ENCODE data around the gene ACTL7A.
"Not testable (repeated sequence)": the region's sequence is repeated elsewhere in the genome, so short reads cannot be mapped to it uniquely, and the experiment has no call there.

Gene ACTL7A

GRCh38 chr9:108867116-108867515, 5.0 kb downstream of the ACTL7A start:
- Mint-ChIP-seq H3K27me3 (no peaks in the 10 kb centered on the region), H3K27ac (ENCODE audit: low read depth) (no peak overlapping the region), H3K4me3 (no peak overlapping the region), H3K9me3 (no peaks in the 10 kb centered on the region), H3K4me1 (no peaks in the 10 kb centered on the region), H3K36me3 (ENCODE audit: insufficient read depth) (peaks cover 29% of the 10 kb centered on the region)
- ATAC-seq (replicated peaks; ENCODE audit: extremely low read depth, poor library complexity, severe bottlenecking) (no peak), DNase-seq (ENCODE audit: low spot score in 2 of 2) (no peak)

- peaks cover 32% of the 10 kb centered on the region for H3K36me3 Mint-ChIP-seq (ENCODE audit: insufficient read depth)
- no peak overlapping the region for H3K4me3 Mint-ChIP-seq
- H3K27me3 Mint-ChIP-seq: no peaks in the 10 kb centered on the region
- no peaks in the 10 kb centered on the region for H3K4me1 Mint-ChIP-seq
- H3K27ac Mint-ChIP-seq (ENCODE audit: low read depth): no peak overlapping the region
- DNase-seq (ENCODE audit: low spot score in 2 of 2) (no peak), ATAC-seq (replicated peaks; ENCODE audit: extremely low read depth, poor library complexity, severe bottlenecking) (no peak)
- no peaks in the 10 kb centered on the region for H3K9me3 Mint-ChIP-seq
Measured at GRCh38 chr9:108867829-108868228, 5.8 kb downstream of the ACTL7A start.

- Mint-ChIP-seq H3K27me3 (no peaks in the 10 kb centered on the region), H3K36me3 (ENCODE audit: insufficient read depth) (peaks cover 37% of the 10 kb centered on the region), H3K4me1 (no peaks in the 10 kb centered on the region), H3K27ac (ENCODE audit: low read depth) (no peak overlapping the region), H3K4me3 (no peak overlapping the region), H3K9me3 (no peaks in the 10 kb centered on the region)
- ATAC-seq (replicated peaks; ENCODE audit: extremely low read depth, poor library complexity, severe bottlenecking) (no peak), DNase-seq (ENCODE audit: low spot score in 2 of 2) (no peak)
Measured at GRCh38 chr9:108869092-108869725, 7.1 kb downstream of the ACTL7A start.

- Mint-ChIP-seq H3K36me3 (ENCODE audit: insufficient read depth) (peaks cover 68% of the 10 kb centered on the region), H3K4me3 (no peak overlapping the region), H3K4me1 (no peaks in the 10 kb centered on the region), H3K9me3 (no peaks in the 10 kb centered on the region), H3K27ac (ENCODE audit: low read depth) (no peak overlapping the region), H3K27me3 (no peaks in the 10 kb centered on the region)
- ATAC-seq (replicated peaks; ENCODE audit: extremely low read depth, poor library complexity, severe bottlenecking) (no peak), DNase-seq (ENCODE audit: low spot score in 2 of 2) (no peak)
Measured at GRCh38 chr9:108874058-108874788, 12.2 kb downstream of the ACTL7A start.

GRCh38 chr9:108876425-108876824, 14.4 kb downstream of the ACTL7A start:
- H3K4me3 Mint-ChIP-seq: no peak overlapping the region
- H3K27me3 Mint-ChIP-seq: no peaks in the 10 kb centered on the region
- no peaks in the 10 kb centered on the region for H3K4me1 Mint-ChIP-seq
- no peak for DNase-seq (ENCODE audit: low spot score in 2 of 2)
- no peaks in the 10 kb centered on the region for H3K9me3 Mint-ChIP-seq
- H3K36me3 Mint-ChIP-seq (ENCODE audit: insufficient read depth): peaks cover 73% of the 10 kb centered on the region
- ATAC-seq (replicated peaks; ENCODE audit: extremely low read depth, poor library complexity, severe bottlenecking): no peak
- no peak overlapping the region for H3K27ac Mint-ChIP-seq (ENCODE audit: low read depth)

GRCh38 chr9:108877524-108877923, 15.5 kb downstream of the ACTL7A start:
- peaks cover 70% of the 10 kb centered on the region for H3K36me3 Mint-ChIP-seq (ENCODE audit: insufficient read depth)
- no peak for DNase-seq (ENCODE audit: low spot score in 2 of 2)
- no peaks in the 10 kb centered on the region for H3K4me1 Mint-ChIP-seq
- H3K27me3 Mint-ChIP-seq: no peaks in the 10 kb centered on the region
- H3K27ac Mint-ChIP-seq (ENCODE audit: low read depth): no peak overlapping the region
- no peak for ATAC-seq (replicated peaks; ENCODE audit: extremely low read depth, poor library complexity, severe bottlenecking)
- H3K9me3 Mint-ChIP-seq: no peaks in the 10 kb centered on the region
- no peak overlapping the region for H3K4me3 Mint-ChIP-seq

GRCh38 chr9:108880738-108881316, 18.8 kb downstream of the ACTL7A start:
- no peak overlapping the region for H3K27ac Mint-ChIP-seq (ENCODE audit: low read depth)
- peaks cover 6% of the 10 kb centered on the region for H3K4me1 Mint-ChIP-seq
- H3K9me3 Mint-ChIP-seq: no peaks in the 10 kb centered on the region
- H3K4me3 Mint-ChIP-seq: no peak overlapping the region
- H3K27me3 Mint-ChIP-seq: no peaks in the 10 kb centered on the region
- H3K36me3 Mint-ChIP-seq (ENCODE audit: insufficient read depth): peaks cover 55% of the 10 kb centered on the region
- no peak for DNase-seq (ENCODE audit: low spot score in 2 of 2)
- no peak for ATAC-seq (replicated peaks; ENCODE audit: extremely low read depth, poor library complexity, severe bottlenecking)

GRCh38 chr9:108882052-108882888, 20.2 kb downstream of the ACTL7A start:
- no peaks in the 10 kb centered on the region for H3K9me3 Mint-ChIP-seq
- ATAC-seq (replicated peaks; ENCODE audit: extremely low read depth, poor library complexity, severe bottlenecking) (no peak), DNase-seq (ENCODE audit: low spot score in 2 of 2) (no peak)
- H3K27me3 Mint-ChIP-seq: no peaks in the 10 kb centered on the region
- no peak overlapping the region for H3K4me3 Mint-ChIP-seq
- H3K4me1 Mint-ChIP-seq: peaks cover 6% of the 10 kb centered on the region
- no peak overlapping the region for H3K27ac Mint-ChIP-seq (ENCODE audit: low read depth)
- H3K36me3 Mint-ChIP-seq (ENCODE audit: insufficient read depth): peaks cover 49% of the 10 kb centered on the region

GRCh38 chr9:108883085-108883484, 21.0 kb downstream of the ACTL7A start:
- Mint-ChIP-seq H3K27ac (ENCODE audit: low read depth) (no peak overlapping the region), H3K4me3 (no peak overlapping the region), H3K27me3 (no peaks in the 10 kb centered on the region), H3K4me1 (peaks cover 6% of the 10 kb centered on the region), H3K9me3 (no peaks in the 10 kb centered on the region), H3K36me3 (ENCODE audit: insufficient read depth) (peaks cover 46% of the 10 kb centered on the region)
- ATAC-seq (replicated peaks; ENCODE audit: extremely low read depth, poor library complexity, severe bottlenecking): no peak
- DNase-seq (ENCODE audit: low spot score in 2 of 2): no peak

GRCh38 chr9:108884701-108885100, 22.6 kb downstream of the ACTL7A start:
- H3K36me3 Mint-ChIP-seq (ENCODE audit: insufficient read depth): peaks cover 34% of the 10 kb centered on the region
- H3K27me3 Mint-ChIP-seq: no peaks in the 10 kb centered on the region
- DNase-seq (ENCODE audit: low spot score in 2 of 2) (no peak), ATAC-seq (replicated peaks; ENCODE audit: extremely low read depth, poor library complexity, severe bottlenecking) (no peak)
- no peak overlapping the region for H3K4me3 Mint-ChIP-seq
- no peaks in the 10 kb centered on the region for H3K9me3 Mint-ChIP-seq
- peaks cover 6% of the 10 kb centered on the region for H3K4me1 Mint-ChIP-seq
- no peak overlapping the region for H3K27ac Mint-ChIP-seq (ENCODE audit: low read depth)

GRCh38 chr9:108885643-108886348, 23.7 kb downstream of the ACTL7A start:
- no peaks in the 10 kb centered on the region for H3K27me3 Mint-ChIP-seq
- H3K4me3 Mint-ChIP-seq: no peak overlapping the region
- H3K9me3 Mint-ChIP-seq: no peaks in the 10 kb centered on the region
- no peak for DNase-seq (ENCODE audit: low spot score in 2 of 2)
- peaks cover 6% of the 10 kb centered on the region for H3K4me1 Mint-ChIP-seq
- peaks cover 38% of the 10 kb centered on the region for H3K36me3 Mint-ChIP-seq (ENCODE audit: insufficient read depth)
- no peak overlapping the region for H3K27ac Mint-ChIP-seq (ENCODE audit: low read depth)
- no peak for ATAC-seq (replicated peaks; ENCODE audit: extremely low read depth, poor library complexity, severe bottlenecking)

GRCh38 chr9:108886594-108887271, 24.7 kb downstream of the ACTL7A start:
- not testable (repeated sequence) for H3K27ac Mint-ChIP-seq (ENCODE audit: low read depth)

More at GRCh38 chr9:108886594-108887271, 24.7 kb downstream of the ACTL7A start:
- H3K9me3 Mint-ChIP-seq; DNase-seq (ENCODE audit: low spot score in 2 of 2); H3K27me3 Mint-ChIP-seq; H3K4me1 Mint-ChIP-seq; ATAC-seq (replicated peaks; ENCODE audit: extremely low read depth, poor library complexity, severe bottlenecking); H3K4me3 Mint-ChIP-seq: not testable (repeated sequence)
- H3K36me3 Mint-ChIP-seq (ENCODE audit: insufficient read depth): peaks cover 39% of the 10 kb centered on the region
